Erythroblast (primary cell): ENCODE measurements around the gene CELF5.

Source experiments
- GATA1 ChIP-seq: IDR thresholded peaks from 2 replicates; pipeline ENCODE4 v1.6.1; 2011; ENCODE audit warnings: low read depth, mild to moderate bottlenecking, control low read depth, low read length, moderate library complexity
- POLR2A ChIP-seq: IDR thresholded peaks from 2 replicates; pipeline ENCODE4 v1.6.1; 2011; ENCODE audit warnings: mild to moderate bottlenecking, low read length

DNA sequence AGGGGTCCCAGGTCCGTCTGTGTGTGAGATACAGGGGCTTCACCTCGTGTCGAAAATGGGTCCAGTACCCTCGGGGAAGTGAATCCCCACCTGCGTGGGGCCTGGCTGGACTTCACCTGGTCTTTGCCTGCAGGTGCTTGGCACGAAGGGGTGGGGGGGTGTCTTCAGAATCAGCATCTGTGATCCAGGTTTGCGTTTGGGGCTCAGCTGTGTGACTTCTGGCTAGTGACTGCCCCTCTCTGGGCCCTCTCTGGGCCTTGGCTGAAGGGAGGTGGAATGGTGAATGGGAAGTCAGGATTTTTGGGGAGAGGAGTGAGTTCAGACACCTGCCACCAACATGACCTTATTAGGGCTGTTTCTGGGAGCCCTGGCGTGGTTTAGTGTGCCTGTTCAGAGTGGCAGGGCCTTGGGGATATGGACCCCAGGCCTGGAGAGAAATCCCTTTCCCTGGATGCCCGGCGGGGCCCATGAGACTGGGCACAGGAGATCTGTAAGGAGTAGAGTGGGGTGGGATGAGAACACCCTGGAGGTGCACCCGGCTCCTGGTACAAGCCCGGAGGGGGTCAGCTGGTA lies 2.7 kb downstream of the CELF5 start:
- TF ChIP-seq POLR2A = no peak
- TF ChIP-seq GATA1 = no peak
